Panc1 (cell line): ENCODE measurements around the gene ITSN2.

Experiments used
- POLR2AphosphoS5 ChIP-seq: IDR thresholded peaks from 2 replicates; pipeline ENCODE4 v1.6.1; 2012; ENCODE audit warnings: mild to moderate bottlenecking, low read depth, low read length, moderate library complexity
- SIN3A ChIP-seq: IDR thresholded peaks from 2 replicates; pipeline ENCODE4 v1.6.1; 2012; ENCODE audit warnings: low read depth, mild to moderate bottlenecking, low read length, moderate library complexity, borderline replicate concordance; ENCODE audit not compliant: insufficient read depth
- TF ChIP-seq, protein P1 (sequence below): fragments of 450-650 bp; IDR thresholded peaks from 2 replicates; pipeline ENCODE4 v1.5.1; 2017; ENCODE audit warnings: mild to moderate bottlenecking

DNA sequence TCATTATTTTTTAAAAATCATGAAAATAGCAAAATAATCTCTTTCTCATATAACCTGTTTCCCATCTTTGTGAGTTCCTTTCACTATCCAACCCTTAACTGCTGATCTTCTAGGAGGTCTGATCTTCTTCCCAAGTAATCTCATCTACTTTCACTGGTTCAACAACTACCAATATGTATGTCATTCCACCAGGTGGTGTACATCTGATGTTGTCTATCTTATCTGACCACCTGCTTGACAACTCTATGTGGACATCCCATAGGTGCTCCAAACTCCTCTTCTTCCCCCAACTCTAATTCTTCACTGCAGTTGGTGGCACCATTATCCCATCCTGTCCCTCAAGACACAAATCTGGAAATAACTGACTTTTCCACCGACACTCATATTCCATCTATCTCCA lies 123.0 kb downstream of the ITSN2 start:
- TF ChIP-seq, protein P1, sequence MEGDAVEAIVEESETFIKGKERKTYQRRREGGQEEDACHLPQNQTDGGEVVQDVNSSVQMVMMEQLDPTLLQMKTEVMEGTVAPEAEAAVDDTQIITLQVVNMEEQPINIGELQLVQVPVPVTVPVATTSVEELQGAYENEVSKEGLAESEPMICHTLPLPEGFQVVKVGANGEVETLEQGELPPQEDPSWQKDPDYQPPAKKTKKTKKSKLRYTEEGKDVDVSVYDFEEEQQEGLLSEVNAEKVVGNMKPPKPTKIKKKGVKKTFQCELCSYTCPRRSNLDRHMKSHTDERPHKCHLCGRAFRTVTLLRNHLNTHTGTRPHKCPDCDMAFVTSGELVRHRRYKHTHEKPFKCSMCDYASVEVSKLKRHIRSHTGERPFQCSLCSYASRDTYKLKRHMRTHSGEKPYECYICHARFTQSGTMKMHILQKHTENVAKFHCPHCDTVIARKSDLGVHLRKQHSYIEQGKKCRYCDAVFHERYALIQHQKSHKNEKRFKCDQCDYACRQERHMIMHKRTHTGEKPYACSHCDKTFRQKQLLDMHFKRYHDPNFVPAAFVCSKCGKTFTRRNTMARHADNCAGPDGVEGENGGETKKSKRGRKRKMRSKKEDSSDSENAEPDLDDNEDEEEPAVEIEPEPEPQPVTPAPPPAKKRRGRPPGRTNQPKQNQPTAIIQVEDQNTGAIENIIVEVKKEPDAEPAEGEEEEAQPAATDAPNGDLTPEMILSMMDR = no peak; the same call in 1 of the 2 replicates
- TF ChIP-seq POLR2AphosphoS5 = no peak
- no peak for TF ChIP-seq SIN3A
